Testis (tissue), 3 donors: Measurements from ENCODE around the gene ABCG1. TPM values are rescaled to one million over a fixed set of nuclear protein-coding genes. Genes with fewer than 3 reads are reported as not detected.
A peak's percentile ranks its signal among the peaks of the same experiment; 100 is the strongest.

Experiments
- DNase-seq: peaks from one replicate; pipeline ENCODE4 v3.0.0-alpha.2; 2019
- H3K27ac ChIP-seq, 2 donors: fragments of 200-600 bp; sonication (generic); one replicate each; pipeline ENCODE4 v1.5.1; 2019
- H3K27me3 ChIP-seq: fragments of 200-600 bp; sonication (generic); one replicate; pipeline ENCODE4 v1.5.1; 2019
- H3K36me3 ChIP-seq: fragments of 200-600 bp; sonication (generic); one replicate; pipeline ENCODE4 v1.5.1; 2017; ENCODE audit warnings: low read depth; ENCODE audit errors: missing control alignments
- H3K4me1 ChIP-seq: fragments of 200-600 bp; sonication (generic); one replicate; pipeline ENCODE4 v1.5.1; 2019
- H3K4me3 ChIP-seq, 2 donors: fragments of 200-600 bp; sonication (generic); one replicate each; pipeline ENCODE4 v1.5.1; 2017 to 2019
- H3K9me3 ChIP-seq: fragments of 200-600 bp; sonication (generic); one replicate; pipeline ENCODE4 v1.5.1; 2017
- CTCF ChIP-seq, 3 experiments: fragments of 450-650 bp in 2 of 3; fragments of 200-600 bp in 1 of 3; sonication (generic) in 1 of 3; IDR thresholded peaks; one replicate each; pipeline ENCODE4 v1.5.1; 2016 to 2019; ENCODE audit warnings: antibody characterized with exemption in 3 of 3, mild to moderate bottlenecking in 2 of 3, moderate library complexity in 1 of 3
- POLR2A ChIP-seq: fragments of 450-650 bp; IDR thresholded peaks from one replicate; pipeline ENCODE4 v1.6.1; 2017; ENCODE audit warnings: antibody characterized with exemption, mild to moderate bottlenecking, moderate library complexity
- WGBS, 2 donors: methylation state at CpG; one replicate each; pipeline ENCODE4 v1.1.5; 2018; 5-methylcytosine and 5-hydroxymethylcytosine counted together
- intact Hi-C: fragments of 100-400 bp; cut with DNase I; formaldehyde crosslinking; loops from one replicate; pipeline ENCODE4 v1.15.1; 2023; ENCODE audit warnings: low total_unique reads
- polyA plus RNA-seq: library from polyadenylated mRNA; stranded (reverse); fragments of 350-450 nt; fragmentation: Illumina TruSeq; extraction: RNeasy Lipid Tissue Mini Kit (QIAGEN cat#74804); gene quantifications from one replicate; pipeline ENCODE4 v1.2.3, GENCODE V29; 2014; ENCODE audit warnings: low read depth, low replicate concordance; ENCODE audit not compliant: insufficient read depth
- total RNA-seq, 2 donors: library from RNA; depleted of rRNA; stranded (reverse); fragments of >200 nt; gene quantifications; one replicate each; pipeline ENCODE4 v1.2.3, GENCODE V29; 2016

ABCG1 gene
- total and polyA plus RNA-seq, 3 donors from 2014 or later, result 4.6 to 5.9 (median 5.1) TPM

- no peaks in the 10 kb centered on the region for H3K9me3 ChIP-seq
Measured at GRCh38 chr21:42337276-42337675, 118.3 kb downstream of the ABCG1 start.

GRCh38 chr21:42337830-42338728 lies 119.1 kb downstream of the ABCG1 start:
- DNase-seq, result peak; percentile 80
- Histone ChIP-seq H3K9me3 (no peaks in the 10 kb centered on the region), H3K36me3 (no peaks in the 10 kb centered on the region), H3K4me1 (no peaks in the 10 kb centered on the region), H3K27me3 (no peaks in the 10 kb centered on the region), H3K4me3 (no peak overlapping the region), H3K27ac (no peak overlapping the region)
- 34 to 45% methylated on average over 23 of the region's 23 CpGs for WGBS, 2 donors
- TF ChIP-seq CTCF (IDR thresholded peaks at IDR 0.05) (peak in 2 of 3 experiments; percentile 17 to 41), POLR2A (no peak)
- intact Hi-C loops, result no loop called here

More at GRCh38 chr21:42337276-42337675, 118.3 kb downstream of the ABCG1 start:
- intact Hi-C loops, result no loop called here
- Histone ChIP-seq H3K27me3 (no peaks in the 10 kb centered on the region), H3K4me3 (no peak overlapping the region), H3K36me3 (no peaks in the 10 kb centered on the region), H3K4me1 (no peaks in the 10 kb centered on the region), H3K27ac (no peak overlapping the region)
- no peak for TF ChIP-seq CTCF (IDR thresholded peaks at IDR 0.05)
- no peak for TF ChIP-seq POLR2A
- no peak for DNase-seq
- WGBS, 2 donors, result 65 to 80% methylated on average over 4 of the region's 4 CpGs

- no peaks in the 10 kb centered on the region for H3K4me1 ChIP-seq
- intact Hi-C loops, result no loop called here
- H3K4me3 ChIP-seq, result no peak overlapping the region
- 84 to 87% methylated on average over 12 to 17 of the region's 17 CpGs for WGBS, 2 donors
- no peak overlapping the region for H3K27ac ChIP-seq
- TF ChIP-seq POLR2A (no peak), CTCF (IDR thresholded peaks at IDR 0.05) (no peak)
- peak; percentile 8 for DNase-seq
- H3K36me3 ChIP-seq, result no peaks in the 10 kb centered on the region
- no peaks in the 10 kb centered on the region for H3K27me3 ChIP-seq
- H3K9me3 ChIP-seq, result no peaks in the 10 kb centered on the region
Measured at GRCh38 chr21:42338729-42339715, 120.1 kb downstream of the ABCG1 start.

- intact Hi-C loops, result no loop called here
- WGBS, 2 donors, result 82 to 83% methylated on average over 21 to 24 of the region's 24 CpGs
- DNase-seq, result peak; percentile 10
- Histone ChIP-seq H3K27me3 (no peaks in the 10 kb centered on the region), H3K9me3 (no peaks in the 10 kb centered on the region), H3K4me3 (no peak overlapping the region), H3K27ac (no peak overlapping the region), H3K36me3 (no peaks in the 10 kb centered on the region), H3K4me1 (no peaks in the 10 kb centered on the region)
- TF ChIP-seq CTCF (IDR thresholded peaks at IDR 0.05) (no peak), POLR2A (no peak)
Measured at GRCh38 chr21:42340187-42341050, 121.5 kb downstream of the ABCG1 start.
